NCI-H82 treated with DMSO at 0.1 percent for 48 hours (cell line): ENCODE results near the gene BCL2L11.
"Not testable (repeated sequence)": the region's sequence is repeated elsewhere in the genome, so short reads cannot be mapped to it uniquely, and the experiment has no call there.

Experiments
- DNase-seq: peaks from one replicate; lab custom pipeline; 2025; ENCODE audit not compliant: unreplicated experiment; lab: John Stamatoyannopoulos, UW

The BCL2L11 gene, protein sequence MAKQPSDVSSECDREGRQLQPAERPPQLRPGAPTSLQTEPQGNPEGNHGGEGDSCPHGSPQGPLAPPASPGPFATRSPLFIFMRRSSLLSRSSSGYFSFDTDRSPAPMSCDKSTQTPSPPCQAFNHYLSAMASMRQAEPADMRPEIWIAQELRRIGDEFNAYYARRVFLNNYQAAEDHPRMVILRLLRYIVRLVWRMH

DNA sequence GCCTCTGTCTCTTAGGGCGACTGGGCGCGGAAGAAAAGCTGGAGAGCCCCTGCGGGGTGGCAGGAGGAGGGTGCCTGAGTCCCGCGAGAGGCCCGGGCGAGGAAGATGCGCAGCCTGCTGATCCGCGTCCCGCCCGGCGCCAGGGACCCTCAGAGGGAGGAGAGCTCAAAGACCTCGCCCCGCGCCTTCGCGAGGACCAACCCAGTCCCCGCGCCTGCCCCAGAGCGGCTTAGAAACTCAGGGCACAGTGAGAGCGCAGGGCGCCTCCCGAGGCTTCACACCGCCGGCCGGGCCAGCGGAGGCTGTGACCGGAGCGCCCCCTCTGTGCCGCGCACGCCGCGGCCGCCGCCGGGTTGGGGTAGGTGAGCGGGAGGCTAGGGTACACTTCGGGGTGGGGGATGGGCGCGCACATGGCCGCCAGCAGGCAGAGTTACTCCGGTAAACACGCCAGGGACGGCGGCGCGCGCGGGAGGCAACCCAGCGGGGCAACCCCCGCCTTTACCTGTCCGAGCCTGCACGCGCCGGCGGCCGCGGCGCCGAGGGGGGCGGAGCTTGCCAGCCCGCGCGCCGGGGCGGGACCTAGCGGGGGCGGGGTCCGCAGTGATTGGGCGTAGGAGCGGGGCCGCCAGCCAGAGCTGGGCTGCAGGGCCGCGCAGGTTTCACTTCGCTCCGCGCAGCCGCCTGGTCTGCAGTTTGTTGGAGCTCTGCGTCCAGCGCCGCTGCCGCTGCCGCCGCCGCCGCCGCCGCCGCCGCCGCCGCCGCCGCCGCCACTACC is at the start of gene BCL2L11:
Gene BCL2L11 (plus strand): TSS at position 662 of the 775 bp plus-strand sequence. CDS start 2,832 bp downstream, outside the sequence.
- peak; percentile 81 for DNase-seq

DNA sequence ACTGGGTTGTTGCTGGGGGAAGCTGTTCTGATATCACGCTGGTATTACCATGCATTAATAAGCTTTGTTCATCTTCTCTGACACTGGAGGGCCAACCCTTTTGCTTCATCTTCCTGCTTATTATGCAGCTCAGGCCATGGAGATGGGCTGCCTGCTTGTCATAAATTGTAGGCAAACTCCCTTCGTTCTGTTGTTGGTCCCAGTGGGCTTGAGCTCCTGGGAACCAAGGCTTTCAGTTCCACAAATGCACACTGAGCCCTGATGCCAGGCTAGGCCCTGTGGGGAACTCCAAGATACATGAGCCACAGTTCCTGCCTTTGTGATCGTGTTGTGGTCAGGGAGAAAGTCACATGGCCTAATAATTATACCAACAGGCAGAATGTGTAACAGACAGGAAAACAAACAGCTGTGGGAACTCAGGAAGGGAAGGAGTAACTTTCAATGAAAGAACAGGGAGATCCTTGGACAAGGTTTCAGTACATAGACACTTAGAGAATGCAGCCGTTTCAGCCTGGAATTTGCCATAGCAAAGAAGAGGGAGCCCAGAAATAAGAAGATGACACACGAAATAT is 49.0 kb upstream of the BCL2L11 start:
- no peak for DNase-seq

DNA sequence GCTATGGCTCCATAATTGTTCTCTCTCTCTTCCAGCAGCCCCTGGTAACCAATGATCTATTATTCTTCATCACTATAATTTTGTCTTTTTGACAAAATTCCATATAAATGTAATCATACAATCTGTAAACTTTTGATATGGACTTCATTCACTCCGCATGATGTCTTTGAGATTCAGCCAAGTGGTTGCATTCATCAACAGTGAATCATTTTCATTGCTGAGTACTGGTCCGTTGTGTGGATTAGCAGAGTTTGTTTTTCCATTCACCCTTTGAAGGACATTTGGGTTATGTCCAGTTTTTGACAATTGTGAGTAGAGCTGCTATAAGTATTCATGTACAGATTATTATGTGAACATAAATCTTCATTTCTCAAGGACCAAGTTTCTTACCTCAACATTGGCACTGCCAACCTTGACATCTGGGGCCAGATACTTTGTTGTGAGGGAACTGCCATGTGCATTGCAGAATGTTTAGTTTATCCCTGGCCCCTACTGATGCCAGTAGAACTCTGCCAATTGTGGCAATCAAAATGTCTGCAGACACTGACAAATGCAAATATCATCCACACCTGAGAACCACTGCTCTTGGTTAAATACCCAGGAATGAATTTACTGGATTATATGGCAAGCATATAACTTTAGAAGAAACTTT is 48.4 kb upstream of the BCL2L11 start:
- no peak for DNase-seq

DNA sequence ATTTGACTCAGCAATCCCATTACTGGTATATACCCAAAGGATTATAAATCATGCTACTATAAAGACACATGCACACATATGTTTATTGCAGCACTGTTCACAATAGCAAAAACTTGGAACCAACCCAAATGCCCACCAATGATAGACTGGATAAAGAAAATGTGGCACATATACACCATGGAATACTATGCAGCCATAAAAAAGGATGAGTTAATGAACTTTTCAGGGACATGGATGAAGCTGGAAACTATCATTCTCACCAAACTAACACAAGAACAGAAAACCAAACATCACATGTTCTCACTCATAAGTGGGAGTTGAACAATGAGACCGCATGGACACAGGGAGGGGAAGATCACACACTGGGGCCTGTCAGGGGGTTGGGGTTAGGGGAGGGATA is 38.1 kb upstream of the BCL2L11 start:
- not testable (repeated sequence) for DNase-seq

DNA sequence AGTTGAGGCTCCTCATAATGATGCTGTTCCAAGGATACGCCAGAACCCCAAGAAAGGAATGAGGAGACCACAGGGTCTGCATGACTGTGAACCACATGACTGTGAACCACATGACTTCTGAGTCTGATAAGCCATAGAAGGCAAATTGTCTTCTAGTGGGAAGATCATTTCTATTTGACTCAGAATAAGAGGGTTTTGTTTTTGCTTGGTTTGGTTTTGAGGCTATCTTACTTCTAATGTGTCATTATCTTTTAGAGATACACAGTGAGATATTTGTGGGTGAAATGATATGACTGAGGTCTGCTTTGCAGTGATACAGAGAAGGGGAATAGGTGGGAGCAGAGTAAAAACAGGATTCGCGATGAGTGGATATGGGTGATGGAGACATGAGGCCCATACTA is 28.9 kb upstream of the BCL2L11 start:
- no peak for DNase-seq

DNA sequence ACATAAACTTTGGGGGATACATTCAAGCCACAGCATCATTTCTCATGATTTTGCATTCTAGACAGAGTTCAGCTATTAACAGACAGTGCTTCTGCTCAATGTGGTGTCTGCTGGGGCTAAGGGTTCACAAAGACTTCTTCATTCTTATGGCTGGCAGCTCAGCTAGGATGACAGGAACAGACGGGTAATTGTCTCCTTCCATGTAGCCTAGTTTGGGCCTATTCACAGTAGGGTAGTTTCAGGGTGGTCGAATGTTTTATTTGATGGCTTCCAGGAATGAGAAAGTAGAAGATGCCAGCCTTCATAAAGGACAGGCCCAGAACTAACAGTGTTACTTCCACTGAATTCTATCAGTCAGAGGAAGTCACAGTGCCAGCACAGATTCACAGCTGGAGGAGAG is 26.0 kb upstream of the BCL2L11 start:
- DNase-seq: no peak

DNA sequence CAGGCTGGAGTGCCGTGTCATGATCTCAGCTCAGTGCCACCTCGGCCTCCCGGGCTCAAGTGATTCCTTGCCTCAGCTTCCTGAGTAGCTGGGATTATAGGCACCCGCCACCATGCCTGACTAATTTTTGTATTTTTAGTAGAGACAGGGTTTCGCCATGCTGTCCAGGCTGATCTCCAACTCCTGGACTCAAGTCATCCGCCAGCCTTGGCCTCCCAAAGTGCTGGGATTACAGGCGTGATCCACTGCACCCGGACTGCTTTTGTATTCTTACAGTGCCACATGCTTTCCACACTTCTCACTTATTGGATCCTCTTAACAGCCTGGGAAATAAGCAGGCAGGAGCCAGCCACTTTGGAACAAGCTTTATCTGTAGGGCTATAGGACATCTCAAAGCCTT is 25.3 kb upstream of the BCL2L11 start:
- no peak for DNase-seq

DNA sequence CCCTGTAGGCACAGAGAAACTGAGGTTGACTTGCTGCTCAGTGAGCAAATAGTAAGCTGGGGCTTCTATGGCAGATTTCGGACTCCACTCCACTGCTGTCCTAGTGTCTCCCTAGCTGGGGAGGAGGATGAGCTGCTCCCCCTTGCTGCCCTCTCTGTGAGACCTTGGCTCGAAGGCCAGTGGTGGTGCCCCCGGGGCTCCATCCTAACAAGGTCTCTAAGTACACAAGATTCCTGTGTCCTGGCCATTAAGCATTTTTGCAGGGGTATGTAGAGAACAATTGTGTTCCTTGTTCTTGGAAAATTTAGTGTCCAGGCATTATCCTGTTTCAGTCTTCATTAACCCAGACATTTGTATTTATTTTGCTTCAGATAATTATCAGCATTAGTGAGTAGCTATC is 21.3 kb upstream of the BCL2L11 start:
- no peak for DNase-seq

DNA sequence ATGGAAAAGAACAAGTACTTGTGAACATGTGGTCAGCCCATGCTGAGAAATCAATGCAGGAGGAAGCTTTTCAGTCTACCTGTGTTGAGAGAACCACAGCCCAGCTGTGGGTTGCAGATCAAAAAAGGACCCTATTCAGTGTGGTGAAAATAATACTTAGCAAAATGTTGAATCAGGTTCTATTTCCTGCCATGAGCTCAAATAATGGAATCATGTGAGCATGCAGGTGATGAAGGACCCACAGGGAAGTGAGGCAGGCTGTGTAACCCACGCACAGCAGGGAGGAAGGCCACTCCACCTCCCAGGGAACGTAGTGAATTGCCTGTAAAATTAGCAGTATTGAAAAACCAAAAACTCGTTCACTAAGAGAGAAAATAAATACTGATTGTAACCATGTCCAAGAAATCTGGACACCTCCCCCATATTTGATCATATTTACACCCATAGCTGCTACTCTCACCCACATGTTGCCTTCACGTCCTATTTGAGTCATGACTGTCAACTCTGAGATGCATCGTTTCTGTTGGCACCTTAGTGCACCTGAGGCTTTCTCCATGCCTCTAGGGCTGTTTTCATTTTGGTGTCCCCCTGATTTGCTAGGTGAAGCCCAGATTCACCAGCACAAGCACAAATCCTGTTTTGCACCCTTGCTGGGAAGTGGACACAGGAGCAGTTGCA is 20.5 kb upstream of the BCL2L11 start:
- DNase-seq: no peak

DNA sequence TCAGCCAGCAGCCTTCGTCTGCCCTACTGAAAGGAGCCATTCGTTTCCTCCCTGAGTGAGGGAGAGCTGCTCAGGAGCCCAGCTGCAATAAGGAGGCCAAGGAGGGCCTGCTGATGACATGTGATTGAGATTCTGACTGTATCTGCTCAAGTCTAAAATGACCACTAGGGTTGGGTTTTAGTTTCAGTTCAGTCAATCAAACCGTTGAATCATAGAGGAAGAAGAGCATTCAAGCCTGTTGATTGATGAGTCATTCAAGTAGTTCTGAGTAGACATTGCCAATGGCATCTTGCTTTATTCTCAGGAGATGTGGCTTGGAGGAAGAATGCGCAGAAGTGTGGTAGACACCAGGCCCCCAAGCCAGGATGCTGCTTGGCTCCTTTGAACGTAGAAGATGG is 19.9 kb upstream of the BCL2L11 start:
- no peak for DNase-seq

DNA sequence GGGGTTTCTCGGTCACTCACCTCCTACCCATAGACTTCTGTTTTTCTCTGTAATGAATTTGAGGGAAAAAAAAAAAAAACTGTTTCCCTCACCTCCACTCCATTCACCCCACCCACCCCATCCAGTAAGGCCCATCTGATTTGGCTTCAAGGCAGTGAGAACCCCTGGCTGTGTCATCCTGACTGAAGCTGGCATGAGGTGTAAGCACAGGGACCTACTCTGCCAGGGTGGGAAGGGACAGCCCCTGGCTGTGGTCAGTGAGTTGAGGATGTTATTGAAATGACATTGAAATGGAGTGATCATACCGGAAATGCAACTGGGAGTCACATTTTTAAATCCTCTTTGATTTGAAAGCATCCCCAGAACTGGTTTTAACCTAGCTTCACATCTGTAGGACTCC is 19.1 kb upstream of the BCL2L11 start:
- DNase-seq: no peak

DNA sequence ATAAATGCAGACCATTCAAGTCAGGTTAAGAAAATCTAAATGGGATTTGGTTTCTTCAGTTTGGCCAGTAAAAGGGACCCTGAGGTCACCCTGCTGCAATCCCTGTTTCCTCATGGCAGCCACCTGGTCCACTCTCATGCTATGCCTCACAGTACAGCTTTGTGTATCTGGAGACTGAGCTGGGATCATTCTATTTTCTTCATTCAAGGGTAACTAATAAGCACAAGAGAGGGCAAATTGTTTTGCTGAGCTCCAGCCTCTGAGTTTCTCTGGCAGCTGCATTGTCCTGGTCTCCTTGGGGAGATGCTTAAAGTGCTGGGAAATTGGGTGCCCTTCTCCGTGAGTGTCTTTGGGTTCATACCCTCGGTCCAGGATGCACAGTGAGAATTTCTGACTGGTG is 18.5 kb upstream of the BCL2L11 start:
- no peak for DNase-seq

DNA sequence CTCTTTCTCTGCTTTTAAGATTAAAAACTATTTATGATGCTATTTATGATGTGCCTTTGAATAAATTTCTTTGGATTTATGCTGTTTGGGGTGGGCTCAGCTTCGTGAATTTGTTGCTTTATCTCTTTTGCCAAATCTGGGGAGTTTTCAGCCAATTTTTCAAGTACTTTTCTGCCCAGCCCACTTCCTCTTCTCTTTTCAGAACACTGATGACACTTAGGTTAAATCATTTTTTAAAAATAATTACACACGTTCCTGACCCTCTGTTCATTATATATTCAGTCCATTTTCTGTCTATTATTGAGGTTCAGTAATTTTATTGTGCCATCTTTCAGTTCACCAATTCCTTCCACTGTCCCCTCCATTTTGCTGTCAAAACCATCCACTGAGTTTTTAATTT is 14.8 kb upstream of the BCL2L11 start:
- no peak for DNase-seq

DNA sequence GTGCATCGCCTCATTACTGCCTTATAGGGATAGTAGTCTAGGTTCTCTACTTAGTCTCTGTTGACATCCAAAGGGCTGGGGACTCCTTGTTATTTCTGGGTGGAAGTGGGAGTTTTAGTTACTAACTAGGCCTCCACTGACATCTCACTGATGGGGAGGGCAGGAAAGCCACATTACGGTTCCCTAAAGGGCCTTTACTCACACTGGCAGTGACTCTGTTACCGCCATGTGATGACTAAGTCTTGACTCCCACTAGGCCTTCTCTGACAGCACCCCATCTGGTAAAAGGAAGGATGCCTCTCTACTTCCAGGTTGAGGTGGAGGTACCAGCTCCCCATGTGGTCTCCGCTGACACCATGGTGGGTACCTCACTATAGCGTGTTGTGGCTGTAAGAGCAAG is 14.0 kb upstream of the BCL2L11 start:
- no peak for DNase-seq

DNA sequence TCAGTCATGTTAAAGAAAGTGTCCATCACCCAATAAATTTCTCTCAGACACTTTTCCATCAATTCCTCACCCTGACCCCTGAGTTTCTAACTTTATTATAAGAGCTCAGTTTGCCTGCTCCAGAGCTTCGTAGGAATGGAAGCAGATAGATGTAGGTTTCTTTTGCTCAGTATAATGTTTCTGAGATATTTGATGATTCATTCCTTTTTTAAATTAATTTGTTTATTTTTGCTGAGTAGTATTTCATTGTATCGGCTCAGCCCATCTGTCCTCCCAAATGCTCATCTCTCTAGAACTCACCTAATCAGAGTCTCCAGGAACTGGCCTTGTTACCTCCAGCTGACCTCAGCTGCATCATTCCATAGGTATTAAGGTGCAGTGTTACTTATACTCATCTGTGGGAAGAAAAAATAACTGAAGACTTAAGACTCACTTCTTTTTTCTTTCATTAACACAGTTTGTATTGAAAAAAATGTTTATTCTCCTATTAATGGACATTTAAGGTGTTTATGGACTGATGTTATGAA is 11.9 kb upstream of the BCL2L11 start:
- DNase-seq: no peak

DNA sequence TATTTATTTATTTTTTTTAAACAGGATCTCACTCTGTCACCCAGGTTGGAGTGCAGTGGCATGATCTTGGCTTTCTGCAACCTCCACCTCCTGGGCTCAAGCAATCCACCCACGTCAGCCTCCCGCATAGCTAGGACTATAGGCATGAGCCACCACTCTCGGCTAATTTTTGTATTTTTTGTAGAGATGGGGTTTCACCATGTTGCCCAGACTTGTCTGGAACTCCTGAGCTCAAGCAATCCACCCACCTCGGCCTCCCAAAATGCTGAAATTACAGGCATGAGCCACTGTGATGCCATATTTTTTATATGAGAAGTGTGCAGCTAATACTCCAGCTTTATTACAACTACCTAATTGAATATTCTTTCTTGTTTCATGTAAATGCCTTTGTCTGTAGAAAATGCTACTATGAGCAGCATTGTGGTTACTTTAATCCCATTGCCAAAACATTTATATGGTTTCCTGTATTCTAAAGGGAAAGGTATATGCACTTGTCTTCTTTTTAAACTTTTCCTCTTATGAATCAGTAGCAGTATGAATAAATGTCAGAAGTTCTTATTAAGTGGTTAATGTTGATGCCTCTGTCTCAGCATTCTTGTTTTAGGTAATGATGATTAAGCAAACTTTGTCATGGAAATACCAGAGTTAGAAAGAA is 9.5 kb upstream of the BCL2L11 start:
- DNase-seq: no peak

DNA sequence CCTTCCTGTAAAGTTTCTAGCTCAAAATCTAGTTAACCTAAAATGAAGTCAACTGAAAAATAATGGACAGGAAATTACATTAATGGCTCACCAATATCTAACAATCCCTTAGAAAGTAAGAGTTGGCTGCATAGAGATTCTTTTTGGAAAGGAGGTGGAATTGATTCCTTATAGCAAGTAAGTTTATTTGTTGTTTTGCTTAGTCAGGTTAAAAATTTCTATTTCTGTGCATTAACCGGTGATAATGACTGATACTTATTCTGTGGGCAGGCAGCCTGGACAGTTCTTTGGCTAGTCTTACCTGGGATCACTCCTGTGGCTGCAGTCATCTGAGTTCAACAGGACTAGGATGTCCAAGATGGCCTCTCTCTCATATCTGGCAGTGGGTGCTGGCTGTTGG is 6.9 kb upstream of the BCL2L11 start:
- DNase-seq: no peak

DNA sequence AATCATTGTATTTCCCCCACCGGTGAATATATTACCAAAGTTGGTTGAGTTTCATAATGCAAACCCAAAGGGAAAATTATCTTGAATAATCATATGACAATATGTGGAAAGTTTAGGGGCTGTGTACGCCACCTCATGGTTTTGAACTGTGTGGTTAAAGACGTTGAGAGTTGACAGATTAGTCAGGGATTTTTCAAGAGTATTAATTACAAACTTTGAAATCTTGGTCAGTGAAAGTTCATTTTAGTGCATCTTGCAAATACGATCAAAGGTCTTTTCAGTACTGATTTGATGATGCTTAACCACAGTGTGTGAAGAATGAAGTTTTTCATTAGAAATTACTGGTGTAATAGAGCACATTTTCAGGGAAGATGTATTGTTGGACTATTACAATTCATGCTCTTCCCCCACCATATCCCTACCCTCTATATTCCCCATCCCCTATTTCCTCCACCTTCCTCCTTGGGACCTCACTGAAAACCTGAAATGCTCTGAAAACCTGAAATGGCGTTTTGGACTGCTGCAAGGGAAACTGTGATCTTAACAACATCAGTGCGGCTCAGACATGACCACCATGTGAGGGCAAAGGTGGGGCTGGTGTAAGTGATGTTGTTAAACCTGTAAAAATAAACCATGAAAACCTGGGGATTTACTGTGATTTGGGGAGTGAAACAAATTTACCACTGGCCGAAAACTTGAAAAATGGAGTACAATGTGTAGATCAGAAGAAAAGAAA is 4.5 kb upstream of the BCL2L11 start:
- no peak for DNase-seq

DNA sequence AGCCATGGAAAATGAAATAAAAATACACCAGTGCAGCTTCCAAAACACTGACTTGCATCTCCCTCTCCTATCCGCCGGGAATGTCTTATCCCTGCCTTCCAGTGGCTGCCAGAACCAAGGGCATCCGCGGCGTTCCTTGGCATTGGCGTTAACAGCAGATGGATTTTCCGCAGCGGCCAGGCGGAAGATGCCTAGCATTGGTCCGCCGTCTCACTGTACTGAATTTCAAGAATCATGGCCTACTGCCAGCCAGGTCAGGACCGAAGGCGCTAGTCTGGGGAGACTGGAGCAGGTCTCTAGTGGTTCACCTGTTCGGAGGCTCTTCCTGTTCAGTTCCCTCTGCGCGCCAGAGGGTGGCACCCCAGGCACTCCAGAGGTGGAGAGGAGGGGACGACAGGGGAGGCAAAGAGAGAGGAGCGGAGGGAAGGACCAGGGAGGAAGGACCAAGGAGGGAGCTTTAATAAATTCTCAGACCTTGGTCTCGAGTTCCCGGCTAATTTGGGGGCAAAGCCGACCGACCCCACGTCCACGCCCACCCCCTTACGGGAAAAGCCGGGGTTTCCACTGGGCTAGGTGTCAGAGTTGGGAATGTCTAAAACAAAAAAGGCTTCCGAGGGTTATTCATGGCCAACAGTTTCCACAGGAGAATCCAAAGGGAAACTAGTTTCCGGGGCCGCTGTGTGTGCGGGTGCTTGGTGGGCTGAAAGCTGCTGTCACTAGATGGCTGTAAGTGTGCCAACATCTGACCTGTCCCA is 3.7 kb upstream of the BCL2L11 start:
- peak; percentile 13 for DNase-seq
